ENCODE data around the gene ZNF358.

ZNF358 gene

DNA sequence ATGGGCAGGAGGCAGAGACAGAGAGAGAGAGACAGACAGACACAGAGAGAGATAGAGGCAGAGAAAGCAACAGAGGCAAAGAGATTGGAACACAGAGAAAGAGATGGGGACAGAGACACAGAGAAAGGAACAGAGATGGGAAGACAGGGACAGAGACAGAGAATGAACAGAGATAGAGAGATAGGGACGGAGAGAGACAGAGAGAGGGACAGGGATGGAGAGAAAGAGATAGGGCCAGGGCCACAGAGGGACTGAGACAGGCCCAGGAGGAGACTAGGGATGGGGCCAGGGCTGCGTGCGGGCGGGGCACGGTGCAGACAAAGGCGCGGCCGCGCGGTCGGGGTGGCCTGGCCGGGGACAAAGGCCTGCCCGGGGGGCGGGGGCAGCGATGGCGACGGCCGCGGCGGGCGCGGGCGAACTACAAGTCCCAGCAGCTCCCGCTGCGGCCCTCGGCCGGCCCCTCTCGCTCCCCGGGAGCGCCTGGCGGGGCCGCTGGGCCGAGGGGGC, at the start of gene ZNF358:
TSS of gene ZNF358 (plus strand) at position 459 of the 507 bp plus-strand sequence. CDS start 3,140 bp downstream, outside the sequence.
- DNase-seq (ENCODE audit: low read depth), result no peak

DNA sequence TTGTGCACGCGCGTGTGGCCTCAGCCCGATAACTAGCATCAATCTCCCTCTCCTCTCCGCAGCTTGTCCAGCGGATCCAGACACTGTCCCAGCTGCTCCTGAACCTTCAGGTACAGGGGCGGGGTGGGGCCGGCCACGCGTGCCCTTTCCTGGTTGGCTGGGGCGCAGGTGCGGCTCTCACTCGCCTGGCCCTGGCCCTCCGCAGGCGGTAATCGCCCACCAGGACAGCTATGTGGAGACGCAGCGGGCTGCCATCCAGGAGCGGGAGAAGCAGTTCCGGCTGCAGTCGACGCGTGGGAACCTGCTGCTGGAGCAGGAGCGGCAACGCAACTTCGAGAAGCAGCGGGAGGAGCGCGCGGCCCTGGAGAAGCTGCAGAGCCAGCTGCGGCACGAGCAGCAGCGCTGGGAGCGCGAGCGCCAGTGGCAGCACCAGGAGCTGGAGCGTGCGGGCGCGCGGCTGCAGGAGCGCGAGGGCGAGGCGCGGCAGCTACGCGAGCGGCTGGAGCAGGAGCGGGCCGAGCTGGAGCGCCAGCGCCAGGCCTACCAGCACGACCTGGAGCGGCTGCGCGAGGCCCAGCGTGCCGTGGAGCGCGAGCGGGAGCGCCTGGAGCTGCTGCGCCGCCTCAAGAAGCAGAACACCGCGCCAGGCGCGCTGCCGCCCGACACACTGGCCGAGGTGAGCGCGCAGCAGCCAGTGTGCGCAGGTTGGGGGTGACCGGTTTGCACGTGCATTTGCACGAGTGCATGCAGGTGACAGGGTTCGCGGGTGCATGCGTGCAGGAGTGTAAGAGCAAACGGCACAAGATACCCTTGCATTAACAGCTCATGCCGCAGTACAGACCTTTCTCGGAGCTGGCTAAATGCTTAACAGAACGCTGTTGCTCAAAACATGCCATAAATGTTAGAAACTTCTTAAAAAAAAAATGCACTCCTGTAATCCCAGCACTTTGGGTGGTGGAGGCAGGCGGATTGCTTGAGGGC, 48.6 kb upstream of the ZNF358 start:
- DNase-seq (ENCODE audit: low read depth), result no peak

DNA sequence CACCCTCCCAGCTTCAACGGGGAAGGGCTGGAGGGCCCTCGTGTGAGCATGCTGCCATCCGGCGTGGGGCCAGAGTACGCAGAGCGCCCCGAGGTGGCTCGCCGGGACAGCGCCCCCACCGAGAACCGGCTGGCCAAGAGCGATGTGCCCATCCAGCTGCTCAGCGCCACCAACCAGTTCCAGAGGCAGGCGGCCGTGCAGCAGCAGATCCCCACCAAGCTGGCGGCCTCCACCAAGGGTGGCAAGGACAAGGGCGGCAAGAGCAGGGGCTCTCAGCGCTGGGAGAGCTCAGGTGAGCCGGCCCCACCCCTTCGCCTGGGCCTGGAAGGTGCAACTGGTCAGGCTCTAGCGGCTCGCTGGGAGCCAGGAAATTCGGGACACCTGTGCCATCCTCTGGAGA, 47.1 kb upstream of the ZNF358 start:
- DNase-seq (ENCODE audit: low read depth), result no peak

DNA sequence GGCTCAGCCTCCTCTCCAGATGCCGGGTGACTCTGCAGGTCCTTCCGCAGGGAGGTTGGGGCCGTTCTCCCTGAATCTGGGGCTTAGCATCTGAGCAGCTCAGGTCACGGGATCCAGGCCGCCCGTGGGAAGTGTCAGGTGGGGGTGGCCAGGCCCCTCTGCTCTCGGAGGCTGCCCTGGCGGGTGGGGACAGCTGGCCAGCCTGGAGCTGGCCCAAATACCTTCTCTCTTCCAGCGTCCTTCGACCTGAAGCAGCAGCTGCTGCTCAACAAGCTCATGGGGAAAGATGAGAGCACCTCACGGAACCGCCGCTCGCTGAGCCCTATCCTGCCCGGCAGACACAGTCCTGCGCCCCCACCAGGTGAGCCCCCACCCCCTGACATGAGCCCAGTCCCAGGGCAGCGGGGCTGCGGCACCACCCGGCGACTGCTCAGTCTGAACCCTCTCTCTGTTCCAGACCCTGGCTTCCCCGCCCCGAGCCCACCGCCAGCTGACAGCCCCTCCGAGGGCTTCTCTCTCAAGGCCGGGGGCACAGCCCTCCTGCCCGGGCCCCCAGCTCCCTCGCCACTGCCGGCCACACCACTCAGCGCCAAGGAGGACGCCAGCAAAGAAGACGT, 46.1 kb upstream of the ZNF358 start:
- no peak for DNase-seq (ENCODE audit: low read depth)

DNA sequence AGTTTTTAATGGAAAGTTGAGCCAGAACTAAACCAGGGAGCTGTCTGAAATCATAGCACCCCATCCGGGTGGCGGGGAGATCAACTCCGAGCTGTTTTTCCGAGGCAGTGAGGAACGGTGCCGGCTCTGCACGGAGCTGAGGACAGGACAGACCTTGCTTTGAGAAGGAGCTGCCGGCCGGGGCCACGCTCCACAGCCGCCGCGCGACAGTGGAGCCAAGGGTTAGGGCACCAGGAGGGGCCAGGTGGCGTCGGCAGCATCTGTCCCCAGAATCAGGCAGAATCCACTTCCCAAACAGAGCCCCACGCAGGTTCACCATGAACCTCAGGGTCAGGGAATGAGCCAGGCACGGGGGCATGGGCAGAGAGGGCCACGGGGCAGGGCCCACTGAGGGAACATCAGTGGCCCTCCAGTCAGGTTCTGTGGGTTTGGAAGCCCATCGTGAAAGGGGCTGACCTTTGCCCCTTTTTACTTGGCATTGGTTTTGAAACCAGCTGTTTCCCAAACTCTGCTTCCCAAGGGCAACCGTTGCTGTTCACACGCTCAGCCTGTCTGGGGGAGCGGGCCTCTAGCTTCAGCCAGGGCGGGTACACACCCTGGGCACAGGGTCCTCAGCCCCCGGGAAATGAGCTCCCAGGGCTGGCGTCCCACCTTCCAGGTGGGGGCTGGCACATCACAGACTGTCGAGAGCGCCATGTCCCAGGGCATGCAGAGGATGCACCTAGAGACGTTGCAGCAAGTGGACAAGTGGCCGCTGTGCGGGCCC, 45.2 kb upstream of the ZNF358 start:
- DNase-seq (ENCODE audit: low read depth), result no peak

DNA sequence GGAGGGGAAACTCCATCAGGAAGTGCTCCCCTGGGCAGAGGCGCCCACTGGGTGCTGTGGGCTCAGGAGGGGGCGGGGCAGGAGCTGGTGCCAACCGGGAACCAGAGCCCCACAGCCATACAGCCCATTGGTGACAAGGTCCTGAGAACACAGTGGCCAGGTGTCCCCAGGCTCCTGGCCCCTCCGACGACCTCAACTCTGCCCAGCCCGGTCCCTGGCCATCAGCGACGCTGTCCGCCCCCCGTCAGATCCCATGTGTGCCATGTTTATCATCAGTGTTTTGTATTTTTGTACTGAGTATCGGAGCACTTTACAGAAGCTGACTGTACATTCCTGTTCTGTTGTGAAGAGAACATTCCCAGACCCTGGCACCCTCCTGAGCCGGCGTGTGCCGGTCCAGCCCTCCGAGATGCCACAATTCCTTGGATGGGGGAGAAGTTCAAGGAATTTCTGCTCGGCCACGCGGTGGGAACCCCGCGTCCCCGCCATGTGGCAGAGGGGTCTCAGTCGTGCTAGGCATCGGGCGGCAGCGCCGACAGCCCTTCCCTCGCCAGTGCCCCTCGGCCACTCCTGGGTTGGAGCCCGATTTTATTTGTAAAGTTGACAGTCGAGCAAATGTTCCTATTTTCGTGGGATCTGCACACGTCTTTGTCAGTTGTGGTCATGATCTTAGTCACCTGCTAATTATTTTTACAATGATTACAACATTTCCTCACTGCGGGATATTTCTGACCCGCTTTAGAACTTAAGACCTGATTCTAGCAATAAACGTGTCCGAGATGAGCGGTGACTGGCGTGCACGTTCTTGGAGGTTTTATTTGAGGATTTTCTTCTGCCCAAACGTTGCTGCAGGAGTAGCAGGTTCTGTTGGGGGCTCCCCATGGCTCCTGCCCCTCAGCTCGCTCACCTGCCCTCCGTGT, 43.9 kb upstream of the ZNF358 start:
- DNase-seq (ENCODE audit: low read depth), result no peak

DNA sequence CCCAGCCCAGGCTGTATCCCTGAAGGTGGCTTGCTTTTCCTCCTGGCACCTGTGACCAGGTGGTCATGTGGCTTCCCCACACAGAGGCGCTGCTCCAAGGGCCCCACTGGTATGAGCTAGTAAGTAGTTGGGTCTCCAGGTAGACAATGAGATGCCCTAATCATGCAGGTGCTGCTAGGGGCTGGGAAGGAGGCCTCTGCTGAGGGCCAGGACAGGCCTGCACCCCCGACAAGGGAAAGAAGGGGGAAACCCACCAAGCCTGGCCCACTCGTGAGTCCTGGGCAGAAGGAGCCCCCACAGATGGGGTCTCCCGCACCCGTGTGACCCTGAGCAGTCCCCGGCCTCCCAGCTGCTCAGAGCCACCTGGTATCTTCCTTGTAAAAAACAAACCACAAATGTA, 40.2 kb upstream of the ZNF358 start:
- DNase-seq (ENCODE audit: low read depth), result no peak

DNA sequence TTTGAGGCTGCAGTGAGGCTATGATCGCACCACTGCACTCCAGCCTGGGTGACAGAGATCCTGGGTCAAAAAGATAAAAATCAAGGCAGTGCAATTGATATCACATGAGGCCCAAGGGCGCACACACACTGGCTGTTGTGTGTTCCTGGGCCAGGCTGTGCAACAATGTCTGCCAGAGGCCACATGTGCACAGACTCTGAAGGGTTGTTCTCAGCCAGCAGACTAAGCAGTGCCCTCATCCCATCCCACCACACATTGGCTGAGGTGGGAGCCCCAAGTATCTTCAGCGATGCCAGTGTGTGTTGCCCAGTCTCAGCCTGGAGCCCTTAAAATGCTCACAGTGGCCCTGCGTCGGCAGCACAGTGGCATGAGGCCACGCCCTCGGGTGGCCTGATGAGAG, 39.7 kb upstream of the ZNF358 start:
- no peak for DNase-seq (ENCODE audit: low read depth)

DNA sequence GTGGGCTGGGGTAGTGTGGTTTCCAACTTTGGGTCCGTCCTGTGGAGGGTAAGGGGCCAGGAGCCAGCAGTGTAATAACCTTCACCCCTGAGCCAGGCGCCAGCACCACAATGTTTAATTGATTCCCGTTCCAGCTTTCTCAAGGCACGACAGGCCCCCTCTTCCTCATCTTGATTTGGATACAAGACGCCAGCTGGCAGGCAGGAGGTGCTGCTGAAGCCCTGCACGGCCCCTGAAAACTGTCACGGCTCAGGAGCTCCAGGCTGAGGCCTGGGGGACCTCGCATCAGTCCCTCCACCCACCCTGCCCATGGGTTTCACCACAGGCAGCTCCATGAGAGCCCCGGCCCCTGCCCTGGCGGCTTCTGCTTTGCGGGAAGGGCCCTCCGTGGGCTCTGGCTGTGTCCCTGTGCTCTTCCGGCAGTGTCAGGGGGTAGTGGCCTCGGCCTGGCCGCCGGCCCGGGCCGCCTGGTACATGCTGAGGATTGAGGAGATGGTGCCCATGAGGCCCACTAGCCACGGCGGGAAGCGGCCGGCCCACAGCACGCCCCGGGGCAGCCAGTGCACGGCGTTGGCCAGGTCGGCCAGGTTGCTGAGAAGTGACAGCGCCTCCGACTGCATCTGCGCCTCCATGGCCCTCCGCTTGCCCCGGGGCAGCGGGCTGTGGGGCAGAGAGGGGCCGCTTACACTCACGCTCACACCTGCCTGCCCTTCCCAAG, 39.0 kb upstream of the ZNF358 start:
- no peak for DNase-seq (ENCODE audit: low read depth)

DNA sequence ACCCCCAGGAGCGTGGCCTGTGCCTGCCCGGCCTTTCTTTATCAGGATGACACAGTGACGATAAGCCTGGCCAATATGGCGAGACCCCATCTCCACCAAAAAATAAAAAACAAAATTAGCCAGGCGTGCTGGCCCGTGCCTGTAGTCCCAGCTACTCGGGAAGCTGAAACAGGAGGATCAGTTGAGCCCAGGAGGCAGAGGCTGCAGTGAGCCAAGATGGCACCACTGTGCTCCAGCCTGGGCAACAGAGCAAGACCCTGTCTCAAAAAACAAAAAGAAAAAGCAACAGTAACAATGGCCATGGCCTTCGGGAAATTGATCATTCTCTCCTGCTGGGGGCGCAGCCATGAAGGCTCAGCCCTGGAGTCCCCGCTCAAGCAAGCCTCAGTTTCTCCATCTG, 38.1 kb upstream of the ZNF358 start:
- no peak for DNase-seq (ENCODE audit: low read depth)

DNA sequence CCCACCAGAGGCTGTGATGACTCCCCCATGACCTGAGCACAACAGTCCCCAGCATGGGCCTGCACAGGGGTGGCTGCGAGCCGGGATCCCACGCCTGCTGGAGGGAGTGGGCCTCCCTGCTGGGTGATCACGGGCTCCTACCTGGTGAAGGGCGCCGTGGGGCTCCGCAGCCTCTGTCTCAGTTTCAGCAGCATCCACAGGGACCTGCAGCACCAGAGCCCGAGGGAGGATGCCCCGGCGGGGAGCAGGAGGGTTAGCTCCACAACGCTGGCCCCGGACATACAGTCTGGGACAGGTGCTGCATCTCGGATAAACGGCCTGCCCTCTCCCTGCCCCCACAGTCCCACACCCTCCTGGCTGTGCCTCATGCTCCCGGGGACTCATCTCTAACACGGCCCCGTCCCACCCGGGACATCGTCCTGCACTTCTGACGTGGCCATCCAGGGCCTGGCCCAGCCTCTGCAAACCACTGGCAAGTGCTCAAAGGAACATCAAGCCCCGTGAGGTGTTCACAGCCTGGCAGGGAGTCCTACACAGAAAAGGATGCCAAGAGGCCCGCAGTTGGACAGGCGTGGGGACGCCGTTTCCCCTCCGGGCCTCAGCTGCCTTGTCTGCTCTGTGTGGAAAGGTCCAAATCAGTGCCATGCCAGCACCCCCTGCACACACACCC, 37.6 kb upstream of the ZNF358 start:
- no peak for DNase-seq (ENCODE audit: low read depth)

DNA sequence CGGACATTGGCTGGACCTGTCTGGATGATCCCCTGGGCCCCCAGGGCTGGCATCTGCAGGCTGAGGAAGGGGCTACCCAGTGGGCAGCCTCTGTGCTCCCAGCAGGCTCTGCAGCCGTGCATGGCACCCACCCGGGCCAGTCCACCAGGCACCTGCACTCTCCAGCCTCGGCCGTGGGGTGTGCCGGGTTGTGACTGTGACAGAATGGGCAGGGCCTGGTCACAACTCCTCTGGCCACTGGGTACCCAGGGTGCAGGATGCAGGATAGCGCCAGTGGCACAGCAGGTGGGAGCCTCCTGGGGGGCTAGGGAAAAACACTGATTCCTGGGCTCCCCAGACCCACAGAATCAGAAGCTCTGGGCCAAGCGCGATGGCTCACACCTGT, 37.1 kb upstream of the ZNF358 start:
- DNase-seq (ENCODE audit: low read depth), result no peak

DNA sequence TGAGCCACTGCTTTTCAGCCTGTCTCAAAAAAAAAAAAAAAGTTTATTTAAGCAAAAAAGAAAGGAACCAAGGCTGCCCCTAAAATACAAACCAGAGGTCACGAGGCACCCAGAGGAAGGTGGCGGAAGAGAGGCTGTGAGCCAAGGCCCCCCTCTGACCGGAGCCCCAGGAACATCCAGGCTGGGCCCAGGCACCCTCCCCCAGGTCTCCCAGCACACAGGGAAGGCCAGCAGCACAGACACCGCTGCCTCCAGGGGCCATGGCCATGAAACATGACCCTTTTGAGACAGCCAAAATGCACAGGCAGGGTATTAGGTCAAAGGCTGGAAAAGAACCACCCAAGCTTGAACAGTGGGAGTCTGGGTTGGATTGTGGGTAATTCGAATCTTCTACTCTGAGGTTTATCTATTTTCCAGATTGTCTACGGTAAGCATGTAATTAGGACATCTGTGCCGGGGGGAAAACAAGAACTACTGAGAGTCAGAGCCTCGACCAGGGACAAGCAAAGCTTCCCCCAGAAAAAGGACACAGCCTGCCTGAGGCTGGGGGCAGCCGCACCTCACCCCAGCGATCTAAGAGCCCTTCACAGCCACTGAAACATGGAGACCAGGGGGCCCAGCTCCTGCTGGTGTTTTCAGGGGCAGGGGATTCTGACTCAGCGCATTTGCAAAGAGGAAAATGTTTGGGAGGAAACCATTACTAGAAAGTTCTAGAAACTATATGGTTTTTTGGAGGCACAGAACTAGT, 35.5 kb upstream of the ZNF358 start:
- DNase-seq (ENCODE audit: low read depth), result no peak

DNA sequence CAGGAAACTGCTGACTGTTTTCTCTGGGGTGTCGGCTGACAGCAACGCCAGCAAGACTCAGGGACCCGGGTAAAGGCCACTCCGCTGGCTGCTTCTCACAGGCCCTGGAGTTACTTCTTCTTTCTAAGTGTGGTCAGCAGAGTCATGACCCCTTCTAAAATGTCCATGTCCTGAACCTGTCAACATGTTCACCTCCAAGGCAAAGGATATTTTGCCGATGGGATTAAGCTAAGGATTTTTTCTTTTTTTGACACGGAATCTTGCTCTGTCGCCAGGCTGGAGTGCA, 35.0 kb upstream of the ZNF358 start:
- no peak for DNase-seq (ENCODE audit: low read depth)

DNA sequence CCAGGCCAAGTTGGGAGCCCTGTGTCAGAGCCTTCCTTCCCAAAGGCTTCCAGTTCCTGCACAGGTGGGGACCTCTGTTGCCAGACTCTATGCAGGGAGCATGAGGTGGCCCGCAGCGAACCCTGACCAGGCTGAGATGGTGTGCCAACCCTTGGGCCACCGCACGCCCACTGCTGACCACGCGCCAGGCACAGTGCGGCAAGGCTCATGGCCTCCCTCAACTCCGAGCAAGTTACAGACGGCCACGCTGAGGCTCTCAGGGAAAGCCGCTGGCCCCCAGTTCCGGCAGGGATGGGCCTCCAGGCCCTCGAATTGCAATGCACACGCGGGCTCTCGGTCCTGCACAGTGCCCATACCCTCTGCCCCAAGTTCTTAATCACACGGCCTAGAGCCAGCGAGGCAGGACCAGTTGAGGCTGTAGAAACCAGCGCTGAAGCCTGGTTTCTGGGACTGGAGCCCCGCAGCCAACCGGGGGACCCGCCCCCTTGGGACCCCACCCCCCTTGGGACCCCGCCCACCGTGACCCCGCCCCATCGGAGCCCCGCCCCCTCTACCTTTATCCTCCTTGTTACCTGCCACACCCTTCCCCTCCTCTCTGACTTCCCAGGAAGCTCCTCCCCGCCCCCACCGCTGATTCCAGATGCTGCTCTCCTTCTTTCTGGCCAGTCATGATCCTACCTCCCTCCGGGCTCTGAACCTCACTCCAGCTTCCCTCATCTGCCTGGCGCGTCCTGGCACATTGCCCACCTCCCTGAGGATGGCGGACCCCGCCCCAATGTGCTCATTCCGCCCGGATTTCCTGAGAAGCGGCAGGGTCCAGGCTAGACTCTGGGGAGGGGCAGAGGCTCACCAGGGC, 33.1 kb upstream of the ZNF358 start:
- no peak for DNase-seq (ENCODE audit: low read depth)

DNA sequence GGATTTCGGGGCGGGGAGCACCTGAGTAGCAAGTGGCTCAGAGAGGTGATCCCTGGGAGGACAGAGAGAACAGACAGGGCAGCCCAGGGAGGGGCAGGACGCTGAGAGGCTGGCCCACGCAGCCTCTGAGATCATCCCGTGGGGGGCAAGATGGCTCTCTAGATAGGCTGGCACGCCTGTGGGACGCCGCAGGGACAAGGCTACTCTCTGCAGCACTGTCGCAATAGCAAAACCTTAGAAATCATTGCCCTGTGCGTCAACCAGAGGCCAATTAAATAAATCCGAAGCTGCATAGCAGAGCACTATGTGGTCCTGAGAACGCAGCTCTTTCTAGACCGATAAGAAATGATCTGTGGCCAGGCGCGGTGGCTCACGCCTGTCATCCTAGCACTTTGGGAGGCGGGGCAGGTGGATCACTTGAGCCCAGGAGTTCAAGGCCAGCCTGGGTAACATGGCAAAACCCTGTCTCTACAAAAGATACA, 32.1 kb upstream of the ZNF358 start:
- no peak for DNase-seq (ENCODE audit: low read depth)

DNA sequence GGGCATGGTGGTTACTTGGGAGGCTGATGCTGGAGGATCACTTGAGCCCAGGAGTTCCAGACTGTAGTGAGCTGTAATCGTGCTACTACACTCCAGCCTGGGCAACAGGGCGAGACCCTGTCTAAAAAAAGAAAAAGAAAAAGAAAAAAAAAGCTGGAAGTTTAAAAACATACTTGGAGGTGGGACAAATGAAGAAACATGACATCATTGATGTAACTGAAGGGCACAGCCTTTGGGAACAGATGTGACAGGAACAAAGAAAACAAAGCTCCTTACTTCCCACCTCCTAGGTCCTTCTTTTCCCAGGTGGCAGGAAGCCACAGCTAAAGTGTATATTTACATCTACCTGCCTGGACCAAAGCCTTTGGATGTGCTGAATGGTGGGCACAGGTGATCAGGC, 29.0 kb upstream of the ZNF358 start:
- no peak for DNase-seq (ENCODE audit: low read depth)

DNA sequence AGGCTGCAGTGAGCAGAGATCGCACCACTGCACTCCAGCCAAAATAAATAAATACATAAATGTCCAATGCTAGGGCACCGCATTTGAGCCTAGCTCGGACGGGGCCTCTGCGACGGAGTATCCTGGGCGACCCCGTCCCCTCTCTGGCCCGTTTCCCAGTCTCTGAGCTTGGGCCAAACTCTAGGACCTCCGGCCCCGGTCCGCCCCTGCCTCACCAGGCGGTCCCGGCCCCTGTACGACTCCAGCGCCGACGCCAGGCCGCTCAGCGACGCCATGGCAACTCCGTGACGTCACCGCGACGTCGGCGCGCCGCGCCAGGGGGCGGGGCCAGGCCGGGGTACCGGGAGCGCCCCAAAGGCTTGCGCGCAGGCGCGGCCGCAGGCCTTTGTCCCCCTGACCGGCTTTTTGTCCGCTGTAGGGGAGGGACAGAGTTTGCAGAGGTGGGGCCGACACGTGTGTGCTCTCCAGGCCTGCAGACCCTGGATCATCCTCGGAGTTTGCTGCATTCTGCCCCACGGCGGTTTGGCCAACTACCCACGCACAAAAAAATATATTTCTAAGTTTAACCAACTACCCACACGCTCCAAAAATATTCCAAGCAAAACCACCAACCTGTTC, 27.1 kb upstream of the ZNF358 start, which contains the start of gene PEX11G:
TSS of gene PEX11G (minus strand) at position 300 of the 618 bp plus-strand sequence. CDS start at position 275, 25 bp downstream.
- peak; percentile 85 for DNase-seq (ENCODE audit: low read depth)
